PC-3 (cell line): Measurements from ENCODE around the gene DTWD2.

ENCODE experiments used
- CTCF ChIP-seq: fragments of 300-600 bp; sonication (generic); conservative IDR thresholded peaks from 2 replicates; pipeline ENCODE4 v1.5.1; 2017; ENCODE audit warnings: antibody characterized with exemption, low read depth, mild to moderate bottlenecking, low read length
- EZH2phosphoT487 ChIP-seq: fragments of 300-600 bp; sonication (generic); IDR thresholded peaks from 2 replicates; pipeline ENCODE4 v1.6.1; 2018; ENCODE audit warnings: mild to moderate bottlenecking, antibody characterized with exemption, low read length, borderline replicate concordance

GRCh38 chr5:118806571-118806970 is 181.8 kb downstream of the DTWD2 start:
- TF ChIP-seq CTCF (no peak), EZH2phosphoT487 (no peak)
